Activated B cell treated with CpG ODN at 0.5 μM for 24 hours (primary cell): ENCODE data around the gene CNTLN. TPM values are rescaled to one million over a fixed set of nuclear protein-coding genes. Genes with fewer than 3 reads are reported as not detected.

ENCODE experiments used
- ATAC-seq: fragments of 200-7000 bp; cut with Tn5 transposase; one replicate; pipeline ENCODE4 v1.10.0; 2021; ENCODE audit warnings: low read depth, mild to moderate bottlenecking, moderate library complexity
- CTCF ChIA-PET: fragments of 350-600 bp; sonication (Branson Sonifier 250); formaldehyde crosslinking; loops from one replicate; lab custom pipeline; 2021; ENCODE audit warnings: antibody characterized with exemption; lab: Charles Lee
- POLR2A ChIA-PET: fragments of 350-600 bp; sonication (Branson Sonifier 250); formaldehyde crosslinking; loops from one replicate; lab custom pipeline; 2021; ENCODE audit warnings: antibody characterized with exemption; lab: Charles Lee
- DNase-seq: peaks from one replicate; pipeline ENCODE4 v3.0.0; 2022
- H3K27ac Mint-ChIP-seq: one replicate; pipeline ENCODE4 v1.8.0; 2020; ENCODE audit warnings: mixed read lengths
- H3K27me3 Mint-ChIP-seq: one replicate; pipeline ENCODE4 v1.8.0; 2021; ENCODE audit warnings: mixed read lengths
- H3K36me3 Mint-ChIP-seq: one replicate; pipeline ENCODE4 v1.8.0; 2021; ENCODE audit warnings: low read depth, mixed read lengths
- H3K4me1 Mint-ChIP-seq: one replicate; pipeline ENCODE4 v1.8.0; 2021; ENCODE audit warnings: mixed read lengths
- H3K4me3 Mint-ChIP-seq: one replicate; pipeline ENCODE4 v1.8.0; 2020; ENCODE audit warnings: mild to moderate bottlenecking, mixed read lengths
- H3K9me3 Mint-ChIP-seq: one replicate; pipeline ENCODE4 v1.8.0; 2020; ENCODE audit warnings: mixed read lengths
- CTCF ChIP-seq: fragments of 200-600 bp; IDR thresholded peaks from one replicate; pipeline ENCODE4 v1.8.0; 2022; ENCODE audit warnings: antibody characterized with exemption, mild to moderate bottlenecking
- intact Hi-C: fragments of 100-400 bp; cut with micrococcal nuclease; formaldehyde crosslinking; loops from one replicate; pipeline ENCODE4 v1.15.1; 2024
- total RNA-seq: library from RNA; stranded (reverse); gene quantifications from 2 replicates; pipeline ENCODE4 v1.2.3, GENCODE V29; 2022

CNTLN gene
- total RNA-seq, 1 donor from 2014 or later = 0.38 TPM

GRCh38 chr9:17422994-17423680, 288.3 kb downstream of the CNTLN start:
- Mint-ChIP-seq H3K27me3 (no peaks in the 10 kb centered on the region), H3K4me3 (no peak overlapping the region), H3K27ac (no peak overlapping the region), H3K9me3 (no peaks in the 10 kb centered on the region), H3K4me1 (no peaks in the 10 kb centered on the region), H3K36me3 (no peaks in the 10 kb centered on the region)
- POLR2A ChIA-PET = no interaction called here
- CTCF ChIA-PET = no interaction called here
- no peak for TF ChIP-seq CTCF
- DNase-seq (no peak), ATAC-seq (no peak)
- intact Hi-C loops = no loop called here

DNA sequence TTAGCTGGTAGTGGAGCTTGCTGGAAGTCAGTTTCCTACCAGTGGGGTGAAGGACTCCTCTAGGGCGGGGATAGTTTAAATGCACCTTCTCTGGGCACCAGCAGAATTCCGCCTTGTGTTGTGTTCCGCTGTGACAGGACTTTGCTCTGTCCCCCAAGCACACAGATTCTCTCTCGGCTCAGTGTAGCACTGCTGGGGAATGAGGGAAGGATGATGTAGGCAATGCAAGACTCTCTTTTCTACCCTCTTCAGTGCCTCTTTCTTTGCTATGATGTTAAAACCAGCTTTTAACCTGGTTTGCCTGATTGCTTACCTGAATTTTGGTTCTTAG, 288.8 kb downstream of the CNTLN start:
- CTCF ChIA-PET = no interaction called here
- TF ChIP-seq CTCF = no peak
- no peaks in the 10 kb centered on the region for H3K9me3 Mint-ChIP-seq
- intact Hi-C loops = no loop called here
- H3K27me3 Mint-ChIP-seq = no peaks in the 10 kb centered on the region
- H3K27ac Mint-ChIP-seq = no peak overlapping the region
- no peak overlapping the region for H3K4me3 Mint-ChIP-seq
- H3K4me1 Mint-ChIP-seq = no peaks in the 10 kb centered on the region
- H3K36me3 Mint-ChIP-seq = no peaks in the 10 kb centered on the region
- POLR2A ChIA-PET = no interaction called here
- ATAC-seq (no peak), DNase-seq (no peak)

DNA sequence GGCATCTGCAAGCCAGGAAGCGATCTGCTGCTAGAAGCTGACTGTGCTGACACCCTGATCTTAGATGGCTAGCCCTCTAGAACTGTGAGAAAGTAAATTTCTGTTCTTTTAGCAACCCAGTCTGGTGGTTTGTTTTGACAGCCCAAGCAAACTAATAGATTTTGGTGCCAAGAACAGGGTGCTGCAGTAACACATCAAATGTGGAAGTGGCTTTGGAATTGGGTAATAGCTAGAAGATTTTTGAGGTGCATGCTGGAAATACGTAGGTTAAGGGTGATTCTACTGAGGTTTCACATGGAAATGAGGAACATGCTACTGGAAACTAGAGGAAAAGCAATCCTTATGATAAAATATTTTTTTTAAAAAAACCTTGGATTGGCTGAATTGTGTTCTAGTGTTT, 290.5 kb downstream of the CNTLN start:
- no peaks in the 10 kb centered on the region for H3K9me3 Mint-ChIP-seq
- POLR2A ChIA-PET = no interaction called here

DNA sequence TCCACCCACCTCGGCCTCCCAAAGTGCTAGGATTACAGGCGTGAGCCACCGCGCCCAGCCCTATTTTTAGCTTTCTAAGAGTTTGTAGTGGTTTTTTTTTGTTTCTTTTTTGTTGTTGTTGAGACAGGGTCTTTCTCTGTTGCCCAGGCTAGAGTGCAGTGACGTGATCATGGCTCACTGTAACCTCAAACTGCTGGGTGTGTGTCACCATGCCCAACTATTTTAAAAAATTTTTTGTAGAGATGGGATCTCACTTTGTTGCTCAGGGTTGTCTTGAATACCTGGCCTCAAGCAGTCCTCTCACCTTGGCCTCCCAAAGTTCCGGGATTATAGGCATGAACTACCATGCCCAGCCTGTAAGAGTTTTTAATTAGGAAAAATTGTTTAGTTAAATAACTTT, 298.7 kb downstream of the CNTLN start:
- no peak overlapping the region for H3K27ac Mint-ChIP-seq
- CTCF ChIA-PET = no interaction called here
- POLR2A ChIA-PET = no interaction called here

More for the DNA sequence above, 290.5 kb downstream of the CNTLN start:
- intact Hi-C loops = no loop called here
- Mint-ChIP-seq H3K4me1 (no peaks in the 10 kb centered on the region), H3K36me3 (no peaks in the 10 kb centered on the region), H3K27me3 (no peaks in the 10 kb centered on the region), H3K4me3 (no peak overlapping the region), H3K27ac (no peak overlapping the region)
- ATAC-seq = no peak
- TF ChIP-seq CTCF = no peak
- CTCF ChIA-PET = no interaction called here
- no peak for DNase-seq

DNA sequence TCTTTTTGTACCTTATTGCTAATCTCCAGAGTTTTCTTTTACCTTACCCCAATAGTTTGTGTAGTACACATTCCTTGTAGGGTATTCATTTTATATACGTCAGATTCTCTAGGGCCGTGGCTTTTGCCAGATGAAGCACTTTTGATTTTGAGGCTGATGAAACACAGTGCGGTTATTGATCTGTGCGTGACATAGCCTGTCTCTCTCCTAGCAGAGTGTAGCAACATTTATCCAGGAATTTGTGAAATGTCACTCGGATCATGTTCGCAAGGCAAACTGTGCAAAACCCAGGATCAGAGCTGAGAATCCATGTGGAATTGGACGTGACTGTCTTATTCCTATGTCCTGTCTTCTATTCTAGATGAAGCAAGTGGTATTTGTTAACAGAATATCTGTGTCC, 302.0 kb downstream of the CNTLN start:
- Mint-ChIP-seq H3K9me3 (peaks cover 5% of the 10 kb centered on the region), H3K4me3 (no peak overlapping the region), H3K27me3 (no peaks in the 10 kb centered on the region), H3K4me1 (no peaks in the 10 kb centered on the region), H3K27ac (no peak overlapping the region), H3K36me3 (no peaks in the 10 kb centered on the region)
- POLR2A ChIA-PET = no interaction called here
- DNase-seq (no peak), ATAC-seq (no peak)
- TF ChIP-seq CTCF = no peak
- CTCF ChIA-PET = no interaction called here
- intact Hi-C loops = no loop called here

More for the DNA sequence above, 298.7 kb downstream of the CNTLN start:
- intact Hi-C loops = no loop called here
- no peak for ATAC-seq
- TF ChIP-seq CTCF = no peak
- Mint-ChIP-seq H3K4me1 (no peaks in the 10 kb centered on the region), H3K9me3 (no peaks in the 10 kb centered on the region), H3K36me3 (no peaks in the 10 kb centered on the region), H3K4me3 (no peak overlapping the region), H3K27me3 (no peaks in the 10 kb centered on the region)
- no peak for DNase-seq
